K562 (cell line): ENCODE measurements around the gene ERC2. TPM values are rescaled to one million over a fixed set of nuclear protein-coding genes. Genes with fewer than 3 reads are reported as not detected.

ENCODE experiments used
- ATAC-seq: fragments of 200-7000 bp; cut with Tn5 transposase; 3 replicates; pipeline ENCODE4 v1.9.1; 2020; ENCODE audit warnings: moderate library complexity
- BruUV-seq: library from RNA; stranded (reverse); fragments of 400-500 nt; replicated peaks from 2 replicates; lab custom pipeline; 2021; lab: Mats Ljungman, UMichigan
- CTCF ChIA-PET: fragments of 300-600 bp; formaldehyde crosslinking; extraction: SDS; loops from one replicate; lab custom pipeline; 2021; ENCODE audit warnings: low intra/inter-chr PET ratio; lab: Yijun Ruan, JAX
- POLR2A ChIA-PET: fragments of 300-600, 350-650 bp; sonication (Branson Sonifier 250); formaldehyde crosslinking; extraction: SDS; loops from one replicate; lab custom pipeline; 2021; ENCODE audit warnings: antibody characterized with exemption, inconsistent platforms; lab: Yijun Ruan, JAX
- DNase-seq, 4 experiments: peaks; one replicate each; pipeline versions ENCODE4 v3.0.0 to v3.0.0-alpha.2; 2011 to 2018; ENCODE audit warnings: low spot score in 3 of 4, mixed read lengths in 3 of 4; ENCODE audit errors: extremely low read depth in 1 of 4
- FAIRE-seq: peaks from 2 replicates; lab custom pipeline; 2011; peaks lifted over from hg19 to GRCh38; lab: Jason Lieb, UNC
- H2AFZ ChIP-seq: 2 replicates; pipeline ENCODE4 v1.6.0; 2011; ENCODE audit warnings: low read depth, low read length, control low read depth, inconsistent platforms
- H3K27ac ChIP-seq: fragments of 200-600 bp; 3 replicates; pipeline ENCODE4 v1.8.0; 2011; ENCODE audit warnings: low read depth, mild to moderate bottlenecking, control low read depth, inconsistent platforms, low read length, moderate library complexity, mixed read lengths; ENCODE audit errors: extremely low read depth
- H3K27me3 ChIP-seq, 2 experiments: fragments of 300-600 bp in 1 of 2; 2 replicates in 1 of 2; 3 replicates in 1 of 2; pipeline versions ENCODE4 v1.6.0 to v1.8.0; 2011; ENCODE audit warnings: inconsistent platforms in 2 of 2, low read length in 2 of 2, mild to moderate bottlenecking in 1 of 2, mixed read lengths in 1 of 2, moderate library complexity in 1 of 2; ENCODE audit not compliant: control insufficient read depth in 2 of 2, insufficient read depth in 2 of 2
- H3K36me3 ChIP-seq: fragments of 300-600 bp; 3 replicates; pipeline ENCODE4 v1.8.0; 2011; ENCODE audit warnings: mild to moderate bottlenecking, low read length, inconsistent platforms; ENCODE audit not compliant: control insufficient read depth, insufficient read depth
- H3K4me1 ChIP-seq, 2 experiments: fragments of 200-600 bp in 1 of 2; replicated peaks in 1 of 2; 2 replicates in 1 of 2; 3 replicates in 1 of 2; pipeline versions ENCODE4 v1.5.1 to v1.8.0; 2011; ENCODE audit warnings: inconsistent platforms in 2 of 2, low read length in 2 of 2, mild to moderate bottlenecking in 1 of 2, mixed read lengths in 1 of 2, moderate library complexity in 1 of 2; ENCODE audit not compliant: control insufficient read depth in 2 of 2, insufficient read depth in 2 of 2
- H3K4me2 ChIP-seq: 2 replicates; pipeline ENCODE4 v1.6.1; 2011; ENCODE audit warnings: low read length, control low read depth, inconsistent platforms, mixed read lengths; ENCODE audit not compliant: insufficient read depth
- H3K4me3 ChIP-seq: fragments of 200-600 bp; sonication (generic), shearing (Covaris generic); 2 replicates; pipeline ENCODE4 v1.5.1; 2016; ENCODE audit warnings: control low read depth, inconsistent platforms
- H3K79me2 ChIP-seq: fragments of 200-600 bp; 3 replicates; pipeline ENCODE4 v1.8.0; 2011; ENCODE audit warnings: low read length, inconsistent platforms; ENCODE audit not compliant: control insufficient read depth, insufficient read depth
- H3K9ac ChIP-seq, 2 experiments: 2 replicates each; pipeline versions ENCODE4 v1.6.0 to v1.6.1; 2011; ENCODE audit warnings: low read depth in 2 of 2, low read length in 2 of 2, control low read depth in 1 of 2, inconsistent platforms in 1 of 2, mild to moderate bottlenecking in 1 of 2, mixed read lengths in 1 of 2; ENCODE audit not compliant: insufficient read depth in 1 of 2
- H3K9me1 ChIP-seq: one replicate; pipeline ENCODE4 v1.6.0; 2011; ENCODE audit warnings: inconsistent platforms, mild to moderate bottlenecking, low read length, moderate library complexity; ENCODE audit not compliant: control insufficient read depth, insufficient read depth
- H3K9me3 ChIP-seq: replicated peaks from 2 replicates; pipeline ENCODE4 v1.5.1; 2011; ENCODE audit warnings: low read depth, low read length, inconsistent platforms; ENCODE audit not compliant: control insufficient read depth, insufficient read depth
- H4K20me1 ChIP-seq: replicated peaks from 2 replicates; pipeline ENCODE4 v1.6.1; 2011; ENCODE audit warnings: low read length, inconsistent platforms, mixed read lengths; ENCODE audit not compliant: control insufficient read depth, insufficient read depth
- COPS2 ChIP-seq: fragments of 450-650 bp; conservative IDR thresholded peaks from 2 replicates; pipeline ENCODE4 v1.6.1; 2016; ENCODE audit warnings: mild to moderate bottlenecking, moderate library complexity
- MAZ ChIP-seq, 2 experiments: fragments of 450-650 bp in 1 of 2; sonication (generic) in 1 of 2; formaldehyde crosslinking; IDR thresholded peaks in 1 of 2; conservative IDR thresholded peaks in 1 of 2; 2 replicates each; pipeline versions ENCODE4 v1.4.0 to v1.5.0; 2020; ENCODE audit warnings: mild to moderate bottlenecking in 1 of 2, missing genetic modification reagents in 1 of 2
- NR2C1 ChIP-seq, 2 experiments: fragments of 450-650 bp; IDR thresholded peaks; 2 replicates each; pipeline ENCODE4 v1.6.1; 2017; ENCODE audit warnings: mild to moderate bottlenecking in 2 of 2, antibody characterized with exemption in 1 of 2, inconsistent platforms in 1 of 2, missing compliant biosample characterization in 1 of 2, missing genetic modification characterization in 1 of 2
- NR2F6 ChIP-seq: fragments of 450-650 bp; formaldehyde crosslinking; IDR thresholded peaks from 2 replicates; pipeline ENCODE4 v1.4.0; 2020; ENCODE audit warnings: mild to moderate bottlenecking
- RBM22 ChIP-seq: fragments of 200-400 bp; formaldehyde crosslinking; IDR thresholded peaks from 2 replicates; pipeline ENCODE4 v1.6.1; 2018; ENCODE audit warnings: low read length, low read depth; ENCODE audit not compliant: poor library complexity, severe bottlenecking
- WGBS: fragments of 100-300 bp; shearing (Covaris generic); methylation state at CpG from one replicate; pipeline ENCODE4 v1.1.6; 2016; ENCODE audit warnings: low coverage, mixed read lengths; ENCODE audit not compliant: insufficient coverage; ENCODE audit errors: missing lambda C conversion rate; 5-methylcytosine and 5-hydroxymethylcytosine counted together
- in situ Hi-C: fragments of 300-500 bp; cut with MboI; formaldehyde crosslinking; loops from 4 replicates; pipeline ENCODE4 v1.15.0; 2018; ENCODE audit warnings: inconsistent platforms, mixed read lengths
- intact Hi-C: fragments of 100-400 bp; cut with micrococcal nuclease; formaldehyde crosslinking; loops from 2 replicates; pipeline ENCODE4 v1.14.2; 2022
- polyA plus RNA-seq, 8 experiments: library from polyadenylated mRNA; depleted of rRNA in 4 of 8; stranded (reverse) in 5 of 8; unstranded in 3 of 8; fragments of >200 nt; fragmentation: Nextera tagmentation in 2 of 8; fragmentation: Illumina TruSeq in 1 of 8; extraction: Ambion mirVana in 2 of 8; extraction: Trizol in 1 of 8; gene quantifications; 2 replicates each; pipeline versions ENCODE4 v1.2.1 to v1.2.3, GENCODE V29; 2011 to 2014; ENCODE audit warnings: inconsistent platforms in 1 of 8, missing spikeins in 1 of 8
- total RNA-seq, 7 experiments: library from RNA; depleted of rRNA in 6 of 7; stranded (reverse); fragments of >200 nt in 6 of 7; fragmentation: Illumina TruSeq in 2 of 7; extraction: Trizol in 2 of 7; gene quantifications; 2 replicates each; pipeline versions ENCODE4 v1.2.1 to v1.2.3, GENCODE V29; 2011 to 2021; ENCODE audit warnings: low replicate concordance in 1 of 7
- TF ChIP-seq, protein P1 (sequence below): sonication (generic); formaldehyde crosslinking; IDR thresholded peaks from 2 replicates; pipeline ENCODE4 v1.8.0; 2022; ENCODE audit warnings: mild to moderate bottlenecking, missing genetic modification reagents

Gene ERC2
- total and polyA plus RNA-seq, 9 of the 15 experiments (the other 6 are each of a cell fraction or from before 2014, with no cell fraction given), result 0.04 to 0.18 (median 0.07) TPM; not detected in 2

DNA sequence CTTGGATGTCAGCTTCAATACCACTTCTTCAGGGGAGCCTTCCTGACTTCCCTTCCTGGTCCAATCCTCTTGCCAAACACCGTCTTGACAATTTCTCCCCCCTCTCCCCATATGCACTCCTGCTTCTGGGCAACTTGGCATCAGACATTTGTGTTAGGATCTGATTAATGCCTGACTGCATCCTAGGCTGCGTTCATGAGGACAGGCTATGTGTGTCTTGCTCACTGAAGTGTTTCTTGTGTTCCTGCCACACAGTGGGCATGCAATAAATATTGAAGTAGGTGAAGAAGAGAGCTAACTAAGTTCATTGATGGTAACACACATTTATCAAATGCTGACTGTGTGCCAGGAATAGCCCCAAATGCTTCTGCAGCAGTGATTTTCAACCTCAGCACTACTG, 944.8 kb downstream of the ERC2 start:
- Histone ChIP-seq H3K9me1 (no peaks in the 10 kb centered on the region), H3K27me3 (no peaks in the 10 kb centered on the region), H3K9me3 (no peaks in the 10 kb centered on the region), H3K9ac (no peak overlapping the region), H2AFZ (no peak overlapping the region), H4K20me1 (no peaks in the 10 kb centered on the region), H3K4me2 (no peak overlapping the region), H3K36me3 (no peaks in the 10 kb centered on the region), H3K27ac (no peak overlapping the region), H3K79me2 (no peaks in the 10 kb centered on the region), H3K4me3 (no peak overlapping the region), H3K4me1 (no peaks in the 10 kb centered on the region)
- ChIA-PET CTCF (no interaction called here), POLR2A (no interaction called here)
- DNase-seq, result no peak
- in situ Hi-C loops, result no loop called here
- intact Hi-C loops, result no loop called here
- TF ChIP-seq NR2F6 (CRISPR knock-in tag) (no peak), MAZ (CRISPR knock-in tag; conservative IDR thresholded peaks at IDR 0.05 in 1 of 2, IDR thresholded peaks at IDR 0.05 in 1 of 2) (no peak), RBM22 (no peak), NR2C1 (IDR thresholded peaks at IDR 0.05) (no peak), NR2C1 (tag; IDR thresholded peaks at IDR 0.05) (no peak), COPS2 (no peak)
- TF ChIP-seq, protein P1, sequence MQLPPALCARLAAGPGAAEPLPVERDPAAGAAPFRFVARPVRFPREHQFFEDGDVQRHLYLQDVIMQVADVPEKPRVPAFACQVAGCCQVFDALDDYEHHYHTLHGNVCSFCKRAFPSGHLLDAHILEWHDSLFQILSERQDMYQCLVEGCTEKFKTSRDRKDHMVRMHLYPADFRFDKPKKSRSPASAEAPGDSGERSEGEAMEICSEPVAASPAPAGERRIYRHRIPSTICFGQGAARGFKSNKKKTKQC (CRISPR knock-in tag), result no peak
- no peak for ATAC-seq
- no peak for FAIRE-seq
- 0% methylated on average over 1 of the region's 2 CpGs for WGBS
- no TSS peak for BruUV-seq
